GM18499 (cell line): Measurements from ENCODE around the gene SSBP3.
"Not testable (repeated sequence)": the region's sequence is repeated elsewhere in the genome, so short reads cannot be mapped to it uniquely, and the experiment has no call there.

Experiments used
- ATAC-seq: cut with Tn5 transposase; IDR thresholded peaks from one replicate; pipeline ENCODE4 v1.9.1; 2021; ENCODE audit warnings: moderate number of reproducible peaks; ENCODE audit not compliant: insufficient read depth, unreplicated experiment

The SSBP3 gene

GRCh38 chr1:54212872-54213271, 193.3 kb downstream of the SSBP3 start:
- ATAC-seq = no peak

GRCh38 chr1:54207896-54208295, 198.3 kb downstream of the SSBP3 start:
- not testable (repeated sequence) for ATAC-seq

- ATAC-seq = no peak
Measured at GRCh38 chr1:54207287-54207686, 198.9 kb downstream of the SSBP3 start.

- ATAC-seq = no peak
Measured at GRCh38 chr1:54204199-54204598, 202.0 kb downstream of the SSBP3 start.

- no peak for ATAC-seq
Measured at GRCh38 chr1:54200519-54200997, 205.6 kb downstream of the SSBP3 start.

GRCh38 chr1:54199765-54200518, 206.3 kb downstream of the SSBP3 start, which contains the start of the genes CYB5RL and MRPL37:
Gene CYB5RL (minus strand): TSS chr1:54200030. CDS start chr1:54195616, 4,414 bp downstream.
Gene MRPL37 (plus strand): TSS chr1:54200167. CDS start chr1:54200244, 77 bp downstream.
- peak; percentile 83 for ATAC-seq

- no peak for ATAC-seq
Measured at GRCh38 chr1:54199151-54199764, 206.9 kb downstream of the SSBP3 start.

GRCh38 chr1:54193453-54193852, 212.7 kb downstream of the SSBP3 start:
- no peak for ATAC-seq

GRCh38 chr1:54191525-54191924, 214.7 kb downstream of the SSBP3 start:
- no peak for ATAC-seq

- ATAC-seq = no peak
Measured at GRCh38 chr1:54190526-54190925, 215.7 kb downstream of the SSBP3 start.

- no peak for ATAC-seq
Measured at GRCh38 chr1:54188291-54188690, 217.9 kb downstream of the SSBP3 start.

GRCh38 chr1:54186056-54186455, 220.1 kb downstream of the SSBP3 start:
- ATAC-seq = no peak

GRCh38 chr1:54180701-54181360, 225.4 kb downstream of the SSBP3 start:
- no peak for ATAC-seq

- no peak for ATAC-seq
Measured at GRCh38 chr1:54178296-54179070, 227.7 kb downstream of the SSBP3 start.

- no peak for ATAC-seq
Measured at GRCh38 chr1:54177726-54178125, 228.5 kb downstream of the SSBP3 start.

- no peak for ATAC-seq
Measured at GRCh38 chr1:54176621-54177327, 229.4 kb downstream of the SSBP3 start.
